ENCODE measurements around the gene SYT6.

Gene SYT6

GRCh38 chr1:114154146-114154962 is 685 bp upstream of the SYT6 start:
- no peak for DNase-seq (ENCODE audit: low read depth, low spot score)

GRCh38 chr1:114152508-114153260 is 985 bp downstream of the SYT6 start:
- DNase-seq (ENCODE audit: low read depth, low spot score), result no peak

GRCh38 chr1:114152089-114152507 is 1.6 kb downstream of the SYT6 start:
- DNase-seq (ENCODE audit: low read depth, low spot score), result no peak

GRCh38 chr1:114150016-114150415 is 3.7 kb downstream of the SYT6 start:
- no peak for DNase-seq (ENCODE audit: low read depth, low spot score)

- DNase-seq (ENCODE audit: low read depth, low spot score), result no peak
Measured at GRCh38 chr1:114149211-114149610, 4.5 kb downstream of the SYT6 start.

GRCh38 chr1:114145504-114146151 is 8.0 kb downstream of the SYT6 start:
- DNase-seq (ENCODE audit: low read depth, low spot score), result no peak

- DNase-seq (ENCODE audit: low read depth, low spot score), result no peak
Measured at GRCh38 chr1:114144016-114144415, 9.7 kb downstream of the SYT6 start.

- DNase-seq (ENCODE audit: low read depth, low spot score), result no peak
Measured at GRCh38 chr1:114139540-114139939, 14.1 kb downstream of the SYT6 start.

- DNase-seq (ENCODE audit: low read depth, low spot score), result no peak
Measured at GRCh38 chr1:114137497-114137896, 16.2 kb downstream of the SYT6 start.

GRCh38 chr1:114135786-114136185 is 17.9 kb downstream of the SYT6 start:
- DNase-seq (ENCODE audit: low read depth, low spot score), result no peak

- no peak for DNase-seq (ENCODE audit: low read depth, low spot score)
Measured at GRCh38 chr1:114134518-114134917, 19.2 kb downstream of the SYT6 start.

GRCh38 chr1:114133129-114133528 is 20.5 kb downstream of the SYT6 start:
- DNase-seq (ENCODE audit: low read depth, low spot score), result no peak

GRCh38 chr1:114131526-114132220 is 22.0 kb downstream of the SYT6 start:
- no peak for DNase-seq (ENCODE audit: low read depth, low spot score)

GRCh38 chr1:114130846-114131525 is 22.7 kb downstream of the SYT6 start:
- no peak for DNase-seq (ENCODE audit: low read depth, low spot score)

- DNase-seq (ENCODE audit: low read depth, low spot score), result no peak
Measured at GRCh38 chr1:114130213-114130612, 23.5 kb downstream of the SYT6 start.

- no peak for DNase-seq (ENCODE audit: low read depth, low spot score)
Measured at GRCh38 chr1:114128293-114128692, 25.4 kb downstream of the SYT6 start.

GRCh38 chr1:114126261-114127095 is 27.2 kb downstream of the SYT6 start:
- no peak for DNase-seq (ENCODE audit: low read depth, low spot score)

GRCh38 chr1:114124644-114125043 is 29.0 kb downstream of the SYT6 start:
- DNase-seq (ENCODE audit: low read depth, low spot score), result no peak

- DNase-seq (ENCODE audit: low read depth, low spot score), result no peak
Measured at GRCh38 chr1:114122941-114123618, 30.6 kb downstream of the SYT6 start.
